Erythroblast (primary cell): ENCODE data around the gene MYO1E.

ENCODE experiments used
- GATA1 ChIP-seq: IDR thresholded peaks from 2 replicates; pipeline ENCODE4 v1.6.1; 2011; ENCODE audit warnings: low read depth, mild to moderate bottlenecking, control low read depth, low read length, moderate library complexity
- POLR2A ChIP-seq: IDR thresholded peaks from 2 replicates; pipeline ENCODE4 v1.6.1; 2011; ENCODE audit warnings: mild to moderate bottlenecking, low read length

DNA sequence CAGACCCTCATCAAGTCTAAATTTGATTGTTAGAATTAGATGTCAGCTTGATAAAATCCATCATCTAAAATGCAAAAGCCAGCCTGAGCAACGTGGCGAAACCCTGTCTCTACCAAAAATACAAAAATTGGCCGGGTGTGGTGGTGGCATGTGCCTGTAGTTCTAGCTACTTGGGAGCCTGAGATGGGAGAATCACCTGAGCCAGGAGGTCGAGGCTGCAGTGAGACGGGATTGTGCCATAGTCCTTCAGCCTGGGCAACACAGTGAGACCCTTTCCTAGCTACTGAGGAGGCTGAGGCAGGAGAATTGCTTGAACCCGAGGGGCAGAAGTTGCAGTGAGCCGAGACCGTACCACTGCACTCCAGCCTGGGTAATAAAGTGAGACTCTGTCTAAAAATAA, 69.5 kb downstream of the MYO1E start:
- TF ChIP-seq POLR2A: no peak
- TF ChIP-seq GATA1: no peak
